Measurements from ENCODE around the gene CEP85L.

CEP85L gene

DNA sequence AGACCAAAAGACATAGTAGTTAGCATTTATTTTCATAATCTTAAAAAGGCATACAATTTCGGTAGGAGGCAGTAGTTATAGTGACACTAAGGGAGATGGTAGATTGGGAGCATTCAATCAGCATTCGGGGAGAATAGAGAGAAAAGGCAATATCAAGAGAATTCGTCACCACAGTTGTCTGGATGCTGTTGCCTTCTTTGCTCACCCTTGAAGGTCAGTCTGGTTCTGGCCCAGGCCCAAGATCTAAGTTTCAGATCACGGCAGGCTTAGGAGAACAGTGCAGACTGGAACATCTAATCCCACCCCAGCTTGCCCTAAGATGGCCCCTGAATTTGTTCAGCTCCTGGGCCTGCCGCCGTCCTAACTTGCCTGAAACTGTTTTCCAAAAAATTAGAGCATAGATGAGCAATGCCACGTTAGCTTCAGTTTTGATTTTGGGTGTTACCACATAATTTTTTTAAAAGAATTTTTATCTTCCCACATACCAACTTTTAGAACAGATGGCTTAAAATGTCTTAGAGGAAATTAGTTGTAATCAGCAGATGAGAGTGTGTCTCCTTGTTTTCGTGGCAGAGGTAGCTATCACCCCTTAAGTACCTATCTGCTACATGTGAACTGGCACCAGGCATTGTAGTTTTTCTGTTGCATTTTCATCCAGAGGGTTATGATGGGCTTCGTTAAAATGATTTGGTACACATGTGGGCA, 8.3 kb upstream of the CEP85L start:
- TF ChIP-seq, protein P1, sequence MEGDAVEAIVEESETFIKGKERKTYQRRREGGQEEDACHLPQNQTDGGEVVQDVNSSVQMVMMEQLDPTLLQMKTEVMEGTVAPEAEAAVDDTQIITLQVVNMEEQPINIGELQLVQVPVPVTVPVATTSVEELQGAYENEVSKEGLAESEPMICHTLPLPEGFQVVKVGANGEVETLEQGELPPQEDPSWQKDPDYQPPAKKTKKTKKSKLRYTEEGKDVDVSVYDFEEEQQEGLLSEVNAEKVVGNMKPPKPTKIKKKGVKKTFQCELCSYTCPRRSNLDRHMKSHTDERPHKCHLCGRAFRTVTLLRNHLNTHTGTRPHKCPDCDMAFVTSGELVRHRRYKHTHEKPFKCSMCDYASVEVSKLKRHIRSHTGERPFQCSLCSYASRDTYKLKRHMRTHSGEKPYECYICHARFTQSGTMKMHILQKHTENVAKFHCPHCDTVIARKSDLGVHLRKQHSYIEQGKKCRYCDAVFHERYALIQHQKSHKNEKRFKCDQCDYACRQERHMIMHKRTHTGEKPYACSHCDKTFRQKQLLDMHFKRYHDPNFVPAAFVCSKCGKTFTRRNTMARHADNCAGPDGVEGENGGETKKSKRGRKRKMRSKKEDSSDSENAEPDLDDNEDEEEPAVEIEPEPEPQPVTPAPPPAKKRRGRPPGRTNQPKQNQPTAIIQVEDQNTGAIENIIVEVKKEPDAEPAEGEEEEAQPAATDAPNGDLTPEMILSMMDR (IDR thresholded peaks at IDR 0.05): no peak
- no peaks in the 10 kb centered on the region for H3K36me3 Mint-ChIP-seq (ENCODE audit: low read depth)
- H3K9me3 Mint-ChIP-seq: no peaks in the 10 kb centered on the region
- no peak overlapping the region for H3K27ac Mint-ChIP-seq
- no peak for DNase-seq
- no peak overlapping the region for H3K4me3 Mint-ChIP-seq
- H3K27me3 Mint-ChIP-seq (ENCODE audit: low read depth, poor library complexity): no peaks in the 10 kb centered on the region
- no peaks in the 10 kb centered on the region for H3K4me1 Mint-ChIP-seq

DNA sequence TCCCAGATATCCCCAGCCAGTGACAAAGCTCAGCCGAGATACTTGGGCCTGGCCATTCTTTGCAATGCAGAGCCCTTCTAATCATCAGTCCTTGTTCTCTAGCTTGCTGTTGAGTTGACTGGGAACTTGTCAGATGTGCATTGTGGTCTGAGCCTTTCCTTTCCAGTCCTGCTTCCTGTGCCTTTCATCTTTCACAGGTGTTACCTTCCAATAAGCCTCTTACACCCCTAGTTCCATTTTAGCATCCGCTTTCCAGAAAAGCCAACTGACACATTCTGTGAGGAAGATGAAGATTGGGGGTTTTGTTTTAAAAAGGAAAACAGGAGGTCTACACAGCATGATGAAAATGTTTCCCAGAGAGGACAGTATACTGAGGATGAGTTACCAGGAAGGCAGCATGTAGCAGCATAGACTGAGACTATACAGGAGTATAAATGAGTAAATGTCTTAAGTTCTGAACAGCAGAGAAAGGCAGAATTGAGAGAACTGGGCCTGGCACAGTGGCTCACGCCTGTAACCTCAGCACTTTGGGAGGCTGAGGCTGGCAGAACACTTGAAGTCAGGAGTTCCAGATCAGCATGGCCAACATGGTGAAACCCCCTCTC, 5.6 kb upstream of the CEP85L start:
- H3K4me3 Mint-ChIP-seq: no peak overlapping the region
- H3K36me3 Mint-ChIP-seq (ENCODE audit: low read depth): no peaks in the 10 kb centered on the region
- no peaks in the 10 kb centered on the region for H3K9me3 Mint-ChIP-seq
- no peak overlapping the region for H3K27ac Mint-ChIP-seq
- H3K4me1 Mint-ChIP-seq: peaks cover 6% of the 10 kb centered on the region
- H3K27me3 Mint-ChIP-seq (ENCODE audit: low read depth, poor library complexity): peaks cover under 1% of the 10 kb centered on the region
- no peak for DNase-seq
- TF ChIP-seq, protein P1 (IDR thresholded peaks at IDR 0.05): no peak

DNA sequence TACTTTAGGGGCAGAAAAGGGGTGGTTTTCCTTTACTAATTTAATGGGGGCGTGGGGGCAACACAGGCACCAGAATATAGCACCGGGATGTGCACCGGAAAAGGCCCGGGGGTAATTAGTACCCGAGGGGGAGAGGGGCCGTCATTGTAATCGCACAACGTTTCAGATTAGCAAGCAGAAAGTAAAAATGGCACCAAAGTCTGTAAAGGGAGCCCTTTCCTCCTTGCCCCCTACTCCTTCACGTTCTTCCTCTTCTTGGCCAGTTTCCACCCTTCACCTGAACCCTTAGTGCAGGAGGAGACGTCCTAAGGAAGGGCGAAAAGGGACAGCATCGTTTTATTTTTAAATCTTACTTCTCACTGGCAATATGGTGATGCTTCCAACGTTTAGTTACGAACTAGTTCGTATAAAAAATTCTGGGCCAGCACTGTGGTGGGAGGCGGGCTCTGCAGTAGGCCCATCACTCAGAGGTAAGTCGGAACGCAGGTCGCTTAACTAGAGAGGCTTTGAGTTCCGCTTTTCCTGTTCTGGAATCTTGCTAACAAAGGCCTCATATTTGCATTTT, 742 bp upstream of the CEP85L start:
- H3K27ac Mint-ChIP-seq: peak overlapping the region; percentile 70
- no peaks in the 10 kb centered on the region for H3K9me3 Mint-ChIP-seq

DNA sequence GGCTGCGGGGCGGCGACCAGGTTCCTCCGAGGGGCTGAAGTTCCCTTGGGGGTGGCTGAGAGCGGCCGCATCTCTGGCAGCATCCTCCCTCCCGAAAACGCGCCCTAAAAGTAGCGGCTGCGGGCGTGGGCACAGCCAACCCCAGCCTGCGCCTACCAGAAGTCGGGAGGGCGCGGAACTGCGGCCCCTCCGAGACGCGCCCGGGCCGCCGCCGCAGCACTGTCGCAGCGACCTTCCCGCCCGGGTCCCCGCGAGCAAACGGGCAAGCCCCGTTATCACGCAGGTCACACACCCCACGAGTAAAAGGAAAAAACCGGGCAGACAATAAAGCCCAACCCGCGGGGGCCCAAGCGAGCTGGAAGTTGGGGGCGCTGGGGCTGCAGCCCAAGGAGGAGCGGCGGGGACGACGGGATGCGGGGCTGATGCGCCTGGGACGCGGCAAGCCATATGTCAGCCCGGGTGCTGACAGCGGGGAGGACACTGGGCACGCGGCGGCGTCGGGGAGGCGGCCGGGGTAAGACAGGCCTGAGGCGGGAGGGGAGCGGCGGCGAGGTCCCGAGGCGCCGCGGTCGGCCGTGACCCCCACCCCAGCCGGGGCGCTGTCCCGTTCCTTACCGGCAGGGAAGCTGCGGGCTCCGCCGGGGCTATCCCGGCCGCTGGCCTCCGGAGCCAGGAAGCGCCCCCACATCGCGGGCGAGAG, 659 bp downstream of the CEP85L start:
- Mint-ChIP-seq H3K4me3 (peak overlapping the region; percentile 87), H3K36me3 (ENCODE audit: low read depth) (peaks cover 6% of the 10 kb centered on the region), H3K9me3 (peaks cover 4% of the 10 kb centered on the region), H3K27me3 (ENCODE audit: low read depth, poor library complexity) (peaks cover 4% of the 10 kb centered on the region), H3K27ac (peak overlapping the region; percentile 78), H3K4me1 (peaks cover 24% of the 10 kb centered on the region)
- TF ChIP-seq, protein P1 (IDR thresholded peaks at IDR 0.05): no peak
- DNase-seq: peak; percentile 65

More for the DNA sequence above, 742 bp upstream of the CEP85L start:
- DNase-seq: no peak
- H3K36me3 Mint-ChIP-seq (ENCODE audit: low read depth): no peaks in the 10 kb centered on the region
- H3K4me1 Mint-ChIP-seq: peaks cover 24% of the 10 kb centered on the region
- H3K4me3 Mint-ChIP-seq: peak overlapping the region; percentile 86
- TF ChIP-seq, protein P1 (IDR thresholded peaks at IDR 0.05): no peak
- H3K27me3 Mint-ChIP-seq (ENCODE audit: low read depth, poor library complexity): peaks cover 4% of the 10 kb centered on the region

DNA sequence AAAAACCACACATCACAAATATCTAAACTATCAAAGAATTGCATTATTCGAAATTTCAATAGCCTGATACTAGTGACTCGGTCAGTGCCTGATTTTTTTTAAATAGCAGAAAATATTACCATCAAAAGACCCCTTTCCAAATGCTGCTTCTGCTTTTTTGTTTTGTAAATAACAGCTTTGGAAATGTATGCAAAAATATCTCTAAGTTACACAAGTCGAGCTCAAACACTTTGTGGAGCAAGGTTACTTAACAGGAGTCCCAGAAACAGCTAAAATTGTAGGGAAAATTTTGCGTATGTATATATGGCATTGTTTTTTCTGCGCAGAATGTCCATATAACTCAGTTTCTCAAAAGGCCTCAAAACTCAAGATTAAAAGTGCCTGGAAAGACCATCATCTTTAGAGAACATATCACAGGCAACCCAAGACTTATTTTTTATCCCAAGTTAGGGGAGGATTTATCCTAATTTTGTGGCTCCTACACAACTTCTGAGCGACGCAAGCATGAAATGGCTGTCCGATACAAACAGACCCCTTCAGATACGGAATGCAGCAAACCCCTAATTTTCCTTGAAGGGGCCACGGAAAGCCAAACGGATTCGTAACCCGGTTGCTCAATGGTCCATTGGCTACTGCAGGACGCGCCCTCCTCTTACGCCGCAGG, 1.3 kb downstream of the CEP85L start:
- H3K27ac Mint-ChIP-seq: no peak overlapping the region
- peak overlapping the region; percentile 87 for H3K4me3 Mint-ChIP-seq
- peaks cover 4% of the 10 kb centered on the region for H3K9me3 Mint-ChIP-seq
- TF ChIP-seq, protein P1 (IDR thresholded peaks at IDR 0.05): no peak
- DNase-seq: no peak
- H3K4me1 Mint-ChIP-seq: peaks cover 28% of the 10 kb centered on the region
- H3K27me3 Mint-ChIP-seq (ENCODE audit: low read depth, poor library complexity): peaks cover 4% of the 10 kb centered on the region
- H3K36me3 Mint-ChIP-seq (ENCODE audit: low read depth): peaks cover 6% of the 10 kb centered on the region

Data from nephron progenitor cell (in vitro differentiated cells).